Vagina (tissue), 2 donors: Measurements from ENCODE around the gene CHMP4B.

Source experiments
- CTCF ChIP-seq, 3 experiments: fragments of 450-650 bp in 2 of 3; fragments of 200-600 bp in 1 of 3; sonication (generic) in 1 of 3; IDR thresholded peaks; one replicate each; pipeline ENCODE4 v1.5.1; 2017 to 2019; ENCODE audit warnings: antibody characterized with exemption in 3 of 3, mild to moderate bottlenecking in 2 of 3, moderate library complexity in 2 of 3
- POLR2A ChIP-seq, 2 donors: fragments of 450-650 bp; IDR thresholded peaks; one replicate each; pipeline ENCODE4 v1.6.1; 2017; ENCODE audit warnings: antibody characterized with exemption in 2 of 2, mild to moderate bottlenecking in 2 of 2, moderate library complexity in 2 of 2
- POLR2AphosphoS5 ChIP-seq, 2 donors: sonication (generic); formaldehyde crosslinking; IDR thresholded peaks; one replicate each; pipeline ENCODE4 v1.9.0; 2017; ENCODE audit warnings: antibody characterized with exemption in 2 of 2, mild to moderate bottlenecking in 2 of 2, low read depth in 1 of 2; ENCODE audit not compliant: insufficient read depth in 1 of 2

- TF ChIP-seq CTCF (IDR thresholded peaks at IDR 0.05) (no peak), POLR2AphosphoS5 (IDR thresholded peaks at IDR 0.05; ENCODE audit: insufficient read depth in 1 of 2, low read depth in 1 of 2) (no peak), POLR2A (IDR thresholded peaks at IDR 0.05) (no peak)
Measured at GRCh38 chr20:33858666-33859065, 47.5 kb downstream of the CHMP4B start.
